Measurements from ENCODE around the gene SLC44A3.

Gene SLC44A3

GRCh38 chr1:94942171-94943128 lies 122.3 kb downstream of the SLC44A3 start:
- DNase-seq (ENCODE audit: low read depth): no peak
- TF ChIP-seq CTCF (IDR thresholded peaks at IDR 0.05; ENCODE audit: insufficient read depth, low read depth, low read length, missing control alignments): no peak
- H3K4me3 ChIP-seq (ENCODE audit: low read length): no peak overlapping the region

Data from epithelial cell of esophagus (primary cell).